ENCODE measurements around the gene EML4. TPM values are rescaled to one million over a fixed set of nuclear protein-coding genes. Genes with fewer than 3 reads are reported as not detected.

EML4 gene
- total and polyA plus RNA-seq, 3 experiments from 2014 or later = 58.0 to 70.8 (median 61.5) TPM

GRCh38 chr2:42239289-42239661 lies 70.1 kb downstream of the EML4 start:
- H3K9me3 ChIP-seq (ENCODE audit: low read length) = no peaks in the 10 kb centered on the region
- peaks cover 57% of the 10 kb centered on the region for H3K4me1 ChIP-seq (ENCODE audit: insufficient read depth, low read length)
- ChIA-PET CTCF (interaction anchor here (0.6 to 6.7 kb wide), 3 partner anchors 103 to 144 kb away, joined by 3 to 45 read pairs (median 7); no protein-coding TSS in a partner anchor), POLR2A (no interaction called here)
- no peak overlapping the region for H3K4me3 Mint-ChIP-seq
- H3K36me3 Mint-ChIP-seq = peaks cover 0 to 25% (median 6%) of the 10 kb centered on the region in 3 donors
- no peaks in the 10 kb centered on the region for H3K9me3 Mint-ChIP-seq
- no peak for DNase-seq
- H3K4me1 Mint-ChIP-seq = peaks cover 78 to 98% (median 95%) of the 10 kb centered on the region in 3 donors
- no peak overlapping the region for H3K4me3 ChIP-seq (ENCODE audit: low read length)
- no peaks in the 10 kb centered on the region for H3K27me3 ChIP-seq (ENCODE audit: insufficient read depth, low read length, poor library complexity, severe bottlenecking)
- H3K27ac ChIP-seq (ENCODE audit: low read depth, low read length) = no peak overlapping the region
- H3K36me3 ChIP-seq (ENCODE audit: insufficient read depth, low read length) = no peaks in the 10 kb centered on the region
- peak overlapping the region in 2 of 8 donors; percentile 24 to 32 for H3K27ac Mint-ChIP-seq
- no peaks in the 10 kb centered on the region for H3K27me3 Mint-ChIP-seq

DNA sequence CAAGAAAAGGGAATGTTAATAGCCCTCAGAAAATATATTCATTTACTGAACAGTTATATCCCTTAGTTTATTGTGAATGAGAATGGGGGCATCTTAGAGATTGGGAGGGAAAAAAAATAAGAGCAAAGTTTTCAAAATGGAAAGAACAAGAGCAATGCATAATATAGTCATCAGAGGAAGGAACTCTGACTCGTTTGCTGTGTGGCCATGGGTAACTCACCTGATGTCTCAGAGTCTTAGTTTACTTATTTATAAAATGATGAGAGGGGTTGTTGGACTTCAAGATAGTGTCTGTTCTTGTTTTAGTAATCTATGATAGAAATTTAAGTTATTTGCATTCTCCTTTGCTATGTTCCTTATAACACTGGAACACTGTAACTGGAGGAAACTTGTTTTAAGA lies 70.7 kb downstream of the EML4 start:
- CTCF ChIA-PET = interaction anchor here (0.6 to 6.7 kb wide), 2 partner anchors 139 to 144 kb away, joined by 3 to 45 read pairs; no protein-coding TSS in a partner anchor
- Histone ChIP-seq H3K9me3 (ENCODE audit: low read length) (no peaks in the 10 kb centered on the region), H3K27ac (ENCODE audit: low read depth, low read length) (no peak overlapping the region), H3K4me3 (ENCODE audit: low read length) (no peak overlapping the region), H3K4me1 (ENCODE audit: insufficient read depth, low read length) (peaks cover 61% of the 10 kb centered on the region), H3K27me3 (ENCODE audit: insufficient read depth, low read length, poor library complexity, severe bottlenecking) (no peaks in the 10 kb centered on the region), H3K36me3 (ENCODE audit: insufficient read depth, low read length) (no peaks in the 10 kb centered on the region)
- no peaks in the 10 kb centered on the region for H3K9me3 Mint-ChIP-seq
- H3K27ac Mint-ChIP-seq = peak overlapping the region in 6 of 8 donors; percentile 2 to 59 (median 31)
- peaks cover 0 to 26% (median 7%) of the 10 kb centered on the region in 3 donors for H3K36me3 Mint-ChIP-seq
- POLR2A ChIA-PET = no interaction called here
- no peak for DNase-seq
- H3K27me3 Mint-ChIP-seq = no peaks in the 10 kb centered on the region
- no peak overlapping the region for H3K4me3 Mint-ChIP-seq
- H3K4me1 Mint-ChIP-seq = peaks cover 81 to 98% (median 95%) of the 10 kb centered on the region in 3 donors

GRCh38 chr2:42241517-42241916 lies 72.4 kb downstream of the EML4 start:
- H3K9me3 ChIP-seq (ENCODE audit: low read length) = no peaks in the 10 kb centered on the region
- peaks cover 4% of the 10 kb centered on the region for H3K36me3 ChIP-seq (ENCODE audit: insufficient read depth, low read length)
- ChIA-PET CTCF (interaction anchor here (1.0 to 6.7 kb wide), 3 partner anchors 108 to 155 kb away, joined by 3 to 45 read pairs (median 3); no protein-coding TSS in a partner anchor), POLR2A (interaction anchor here (0.9 kb wide), 1 partner anchor 9 kb away, joined by 3 read pairs; no protein-coding TSS in a partner anchor)
- H3K36me3 Mint-ChIP-seq = peaks cover 4 to 33% (median 11%) of the 10 kb centered on the region in 3 donors
- H3K4me3 Mint-ChIP-seq = peak overlapping the region in 1 of 7 donors; percentile 22
- no peak for DNase-seq
- no peak overlapping the region for H3K27ac ChIP-seq (ENCODE audit: low read depth, low read length)
- peaks cover 57% of the 10 kb centered on the region for H3K4me1 ChIP-seq (ENCODE audit: insufficient read depth, low read length)
- H3K4me1 Mint-ChIP-seq = peaks cover 73 to 91% (median 90%) of the 10 kb centered on the region in 3 donors
- H3K27me3 Mint-ChIP-seq = no peaks in the 10 kb centered on the region
- peak overlapping the region in 4 of 8 donors; percentile 13 to 77 (median 74) for H3K27ac Mint-ChIP-seq
- H3K4me3 ChIP-seq (ENCODE audit: low read length) = no peak overlapping the region
- H3K27me3 ChIP-seq (ENCODE audit: insufficient read depth, low read length, poor library complexity, severe bottlenecking) = no peaks in the 10 kb centered on the region
- no peaks in the 10 kb centered on the region for H3K9me3 Mint-ChIP-seq

DNA sequence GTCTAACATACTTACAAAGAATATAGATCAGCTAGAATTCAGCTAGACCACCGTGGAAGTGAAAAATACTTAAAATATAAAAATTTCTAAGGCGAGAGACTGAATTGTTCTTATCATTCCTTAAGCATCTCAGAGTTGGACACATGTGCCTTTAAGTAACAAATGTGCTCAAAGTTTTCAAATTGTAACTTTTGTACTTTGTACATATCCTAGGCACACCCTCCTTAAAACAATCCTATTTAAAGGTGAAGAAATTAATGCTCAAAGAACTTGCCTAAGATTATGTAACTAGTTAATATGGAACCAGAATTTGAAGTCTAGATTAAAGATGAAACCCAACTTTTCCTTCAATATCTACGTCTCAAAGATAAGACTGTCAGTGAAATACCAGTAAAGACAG lies 74.1 kb downstream of the EML4 start:
- peaks cover 5 to 37% (median 12%) of the 10 kb centered on the region in 3 donors for H3K36me3 Mint-ChIP-seq
- ChIA-PET POLR2A (no interaction called here), CTCF (no interaction called here)
- H3K4me1 ChIP-seq (ENCODE audit: insufficient read depth, low read length) = peaks cover 43% of the 10 kb centered on the region
- H3K36me3 ChIP-seq (ENCODE audit: insufficient read depth, low read length) = peaks cover 4% of the 10 kb centered on the region
- H3K27me3 ChIP-seq (ENCODE audit: insufficient read depth, low read length, poor library complexity, severe bottlenecking) = no peaks in the 10 kb centered on the region
- no peaks in the 10 kb centered on the region for H3K27me3 Mint-ChIP-seq
- peaks cover 70 to 87% (median 84%) of the 10 kb centered on the region in 3 donors for H3K4me1 Mint-ChIP-seq
- no peak overlapping the region for H3K4me3 ChIP-seq (ENCODE audit: low read length)
- H3K27ac ChIP-seq (ENCODE audit: low read depth, low read length) = no peak overlapping the region
- H3K4me3 Mint-ChIP-seq = peak overlapping the region in 2 of 7 donors; percentile 5 to 7
- H3K9me3 ChIP-seq (ENCODE audit: low read length) = no peaks in the 10 kb centered on the region
- no peak for DNase-seq
- H3K9me3 Mint-ChIP-seq = no peaks in the 10 kb centered on the region
- peak overlapping the region in 4 of 8 donors; percentile 15 to 54 (median 38) for H3K27ac Mint-ChIP-seq

DNA sequence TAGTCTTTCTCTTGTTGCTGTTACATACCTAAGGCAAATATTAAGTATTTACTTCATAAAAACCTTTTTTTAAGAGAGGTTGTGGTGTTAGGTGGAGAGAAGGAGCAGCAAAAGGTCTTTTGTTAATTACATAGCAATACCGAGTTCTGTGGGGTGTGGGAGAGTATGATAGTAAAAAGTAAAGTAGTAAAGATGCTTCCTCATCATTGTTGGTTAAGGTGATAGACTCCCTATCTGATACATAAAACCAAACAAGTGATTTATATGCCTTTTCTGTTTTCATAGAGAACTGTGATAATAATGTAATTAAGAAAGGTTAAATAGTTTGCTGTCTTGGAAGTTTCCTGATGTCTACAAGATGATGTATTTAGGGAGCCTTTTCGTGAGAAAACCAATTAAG lies 75.4 kb downstream of the EML4 start:
- no peaks in the 10 kb centered on the region for H3K9me3 Mint-ChIP-seq
- CTCF ChIA-PET = interaction anchor here (0.6 kb wide), 1 partner anchor 151 kb away, joined by 3 read pairs; no protein-coding TSS in a partner anchor
- H3K4me3 Mint-ChIP-seq = peak overlapping the region in 6 of 7 donors; percentile 0 to 59 (median 43)
- Histone ChIP-seq H3K36me3 (ENCODE audit: insufficient read depth, low read length) (peaks cover 4% of the 10 kb centered on the region), H3K27me3 (ENCODE audit: insufficient read depth, low read length, poor library complexity, severe bottlenecking) (no peaks in the 10 kb centered on the region), H3K9me3 (ENCODE audit: low read length) (no peaks in the 10 kb centered on the region), H3K27ac (ENCODE audit: low read depth, low read length) (no peak overlapping the region), H3K4me3 (ENCODE audit: low read length) (no peak overlapping the region), H3K4me1 (ENCODE audit: insufficient read depth, low read length) (peaks cover 38% of the 10 kb centered on the region)
- H3K27me3 Mint-ChIP-seq = no peaks in the 10 kb centered on the region
- peaks cover 5 to 44% (median 12%) of the 10 kb centered on the region in 3 donors for H3K36me3 Mint-ChIP-seq
- peaks cover 66 to 89% (median 85%) of the 10 kb centered on the region in 3 donors for H3K4me1 Mint-ChIP-seq
- POLR2A ChIA-PET = interaction anchor here (0.5 kb wide), 1 partner anchor 103 kb away, joined by 8 read pairs; no protein-coding TSS in a partner anchor
- DNase-seq = no peak
- peak overlapping the region; percentile 29 to 85 (median 70) for H3K27ac Mint-ChIP-seq

DNA sequence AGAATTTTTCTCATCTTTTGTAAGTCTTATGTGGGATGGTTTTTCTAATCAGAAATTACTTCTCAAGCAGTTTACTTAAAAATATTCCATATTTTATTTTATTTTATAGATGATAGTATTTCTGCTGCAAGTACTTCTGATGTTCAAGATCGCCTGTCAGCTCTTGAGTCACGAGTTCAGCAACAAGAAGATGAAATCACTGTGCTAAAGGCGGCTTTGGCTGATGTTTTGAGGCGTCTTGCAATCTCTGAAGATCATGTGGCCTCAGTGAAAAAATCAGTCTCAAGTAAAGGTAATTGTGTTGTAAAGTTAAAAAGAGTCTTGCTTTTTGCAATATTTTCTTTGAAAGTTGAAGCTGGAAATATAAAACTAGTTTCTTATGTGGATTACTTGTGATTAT lies 76.2 kb downstream of the EML4 start:
- no peak overlapping the region for H3K27ac ChIP-seq (ENCODE audit: low read depth, low read length)
- peaks cover 5 to 50% (median 12%) of the 10 kb centered on the region in 3 donors for H3K36me3 Mint-ChIP-seq
- POLR2A ChIA-PET = interaction anchor here (0.8 kb wide), 1 partner anchor 74 kb away, joined by 3 read pairs; no protein-coding TSS in a partner anchor
- no peak overlapping the region for H3K4me3 ChIP-seq (ENCODE audit: low read length)
- H3K27me3 ChIP-seq (ENCODE audit: insufficient read depth, low read length, poor library complexity, severe bottlenecking) = no peaks in the 10 kb centered on the region
- H3K9me3 Mint-ChIP-seq = no peaks in the 10 kb centered on the region
- H3K4me3 Mint-ChIP-seq = no peak overlapping the region
- DNase-seq = no peak
- H3K4me1 ChIP-seq (ENCODE audit: insufficient read depth, low read length) = peaks cover 43% of the 10 kb centered on the region
- no peaks in the 10 kb centered on the region for H3K27me3 Mint-ChIP-seq
- peak overlapping the region in 1 of 8 donors; percentile 47 for H3K27ac Mint-ChIP-seq
- H3K36me3 ChIP-seq (ENCODE audit: insufficient read depth, low read length) = peaks cover 4% of the 10 kb centered on the region
- no peaks in the 10 kb centered on the region for H3K9me3 ChIP-seq (ENCODE audit: low read length)
- CTCF ChIA-PET = no interaction called here
- H3K4me1 Mint-ChIP-seq = peaks cover 68 to 89% (median 85%) of the 10 kb centered on the region in 3 donors

DNA sequence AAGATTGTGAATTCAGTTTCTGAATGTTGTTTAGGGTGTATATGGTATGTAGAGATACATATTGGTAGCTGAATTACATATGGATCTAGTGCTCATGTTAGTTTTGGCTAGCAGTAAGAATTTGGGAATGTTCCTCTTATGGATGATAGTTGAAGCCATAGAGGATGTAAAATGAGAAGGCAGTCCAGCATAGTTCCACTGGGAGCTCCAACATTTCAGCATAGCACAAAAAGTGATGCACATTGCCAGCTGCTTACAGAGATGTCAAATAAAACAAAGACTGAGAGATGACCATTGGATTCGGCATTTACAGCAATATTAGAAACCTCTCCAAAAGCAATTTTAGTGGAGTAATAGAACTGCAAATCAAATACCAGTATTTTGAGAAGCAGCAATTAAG lies 77.4 kb downstream of the EML4 start:
- H3K4me3 ChIP-seq (ENCODE audit: low read length) = no peak overlapping the region
- ChIA-PET CTCF (interaction anchor here (1.1 kb wide), 1 partner anchor 76 kb away, joined by 3 read pairs; no protein-coding TSS in a partner anchor), POLR2A (no interaction called here)
- H3K27ac Mint-ChIP-seq = peak overlapping the region in 1 of 8 donors; percentile 3
- H3K9me3 ChIP-seq (ENCODE audit: low read length) = no peaks in the 10 kb centered on the region
- H3K36me3 Mint-ChIP-seq = peaks cover 5 to 53% (median 15%) of the 10 kb centered on the region in 3 donors
- no peak overlapping the region for H3K27ac ChIP-seq (ENCODE audit: low read depth, low read length)
- H3K27me3 Mint-ChIP-seq = no peaks in the 10 kb centered on the region
- peaks cover 43% of the 10 kb centered on the region for H3K4me1 ChIP-seq (ENCODE audit: insufficient read depth, low read length)
- H3K9me3 Mint-ChIP-seq = no peaks in the 10 kb centered on the region
- peaks cover 4% of the 10 kb centered on the region for H3K36me3 ChIP-seq (ENCODE audit: insufficient read depth, low read length)
- H3K4me3 Mint-ChIP-seq = no peak overlapping the region
- DNase-seq = no peak
- no peaks in the 10 kb centered on the region for H3K27me3 ChIP-seq (ENCODE audit: insufficient read depth, low read length, poor library complexity, severe bottlenecking)
- H3K4me1 Mint-ChIP-seq = peaks cover 68 to 89% (median 85%) of the 10 kb centered on the region in 3 donors

- H3K9me3 ChIP-seq (ENCODE audit: low read length) = no peaks in the 10 kb centered on the region
- CTCF ChIA-PET = no interaction called here
- no peak overlapping the region for H3K27ac ChIP-seq (ENCODE audit: low read depth, low read length)
- Mint-ChIP-seq H3K27ac (peak overlapping the region in 2 of 8 donors; percentile 34 to 69), H3K36me3 (peaks cover 5 to 68% (median 20%) of the 10 kb centered on the region in 3 donors), H3K9me3 (no peaks in the 10 kb centered on the region), H3K4me1 (peaks cover 69 to 89% (median 85%) of the 10 kb centered on the region in 3 donors), H3K27me3 (no peaks in the 10 kb centered on the region), H3K4me3 (no peak overlapping the region)
- no peak overlapping the region for H3K4me3 ChIP-seq (ENCODE audit: low read length)
- POLR2A ChIA-PET = interaction anchor here (0.6 kb wide), 1 partner anchor 80 kb away, joined by 3 read pairs; no protein-coding TSS in a partner anchor
- no peaks in the 10 kb centered on the region for H3K27me3 ChIP-seq (ENCODE audit: insufficient read depth, low read length, poor library complexity, severe bottlenecking)
- H3K36me3 ChIP-seq (ENCODE audit: insufficient read depth, low read length) = peaks cover 4% of the 10 kb centered on the region
- DNase-seq = no peak
- H3K4me1 ChIP-seq (ENCODE audit: insufficient read depth, low read length) = peaks cover 35% of the 10 kb centered on the region
These were observed 79.7 kb downstream of the EML4 start for GRCh38 chr2:42248846-42249245.

All from CD8-positive, alpha-beta memory T cell (primary cell).